ENCODE measurements around the gene FXYD3.
A peak's percentile ranks its signal among the peaks of the same experiment; 100 is the strongest.

Gene FXYD3

DNA sequence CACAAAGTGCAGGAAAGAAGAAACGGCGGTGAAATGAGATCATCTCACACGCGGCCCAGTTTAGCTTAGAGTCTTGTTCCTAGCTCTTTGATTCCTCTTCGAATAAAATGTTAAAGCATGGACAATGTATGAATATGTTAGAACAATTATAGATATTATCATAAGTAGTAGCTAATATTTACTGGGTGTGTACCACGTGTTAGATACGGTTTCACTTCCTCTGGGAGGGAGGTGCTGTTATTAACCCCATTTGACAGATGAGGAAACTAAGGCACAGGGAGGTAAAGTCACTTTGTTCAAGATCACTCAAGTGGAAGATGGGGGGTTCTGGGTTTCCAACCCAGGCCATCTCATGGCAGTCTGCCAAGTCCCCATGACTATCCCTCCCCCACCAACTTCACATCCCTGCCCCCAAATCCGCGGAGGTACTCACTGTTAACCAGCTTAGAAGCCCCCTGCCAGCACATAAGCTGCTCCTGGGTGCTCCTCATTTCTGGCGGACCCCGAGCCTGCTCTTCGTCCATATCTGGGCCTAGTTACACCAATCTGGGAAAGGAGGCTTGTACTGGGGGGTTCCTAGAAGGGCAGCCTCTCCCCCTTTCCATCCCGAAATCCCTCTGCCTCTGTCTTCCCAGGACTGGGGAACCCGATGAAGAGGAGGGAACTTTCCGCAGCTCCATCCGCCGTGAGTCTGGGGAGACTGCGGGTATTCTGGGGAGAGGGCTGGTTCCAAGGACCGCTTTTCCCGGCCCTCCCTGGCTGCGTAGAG lies 26.4 kb downstream of the FXYD3 start:
- DNase-seq: no peak

DNA sequence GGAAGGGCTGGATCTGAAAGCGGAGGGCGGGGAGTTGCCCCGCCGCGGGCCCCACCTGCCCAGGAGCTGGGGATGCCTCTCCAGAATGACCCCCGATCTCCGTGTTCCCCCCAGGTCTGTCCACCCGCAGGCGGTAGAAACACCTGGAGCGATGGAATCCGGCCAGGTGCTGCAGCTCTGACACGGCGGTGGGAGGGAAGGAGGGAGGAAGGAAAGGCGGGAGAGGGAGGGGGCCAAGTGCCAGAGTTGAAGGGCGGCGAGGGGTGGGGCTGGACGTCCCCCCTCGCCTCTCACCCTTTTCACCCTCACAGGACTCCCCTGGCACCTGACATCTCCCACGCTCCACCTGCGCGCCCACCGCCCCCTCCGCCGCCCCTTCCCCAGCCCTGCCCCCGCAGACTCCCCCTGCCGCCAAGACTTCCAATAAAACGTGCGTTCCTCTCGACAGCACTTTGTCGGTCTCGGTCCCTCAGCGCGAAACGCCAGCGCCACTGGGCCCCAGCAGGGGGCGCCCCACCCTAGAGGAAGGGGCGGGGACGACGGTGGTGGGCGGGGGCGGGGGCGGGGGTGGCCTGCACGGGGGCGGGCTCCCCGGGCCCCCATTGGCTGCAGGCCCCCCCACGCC lies 27.1 kb downstream of the FXYD3 start:
- peak overlapping the region; percentile 53 for H3K4me3 ChIP-seq (ENCODE audit: insufficient read depth, low read depth, low read length, poor library complexity, severe bottlenecking)
- DNase-seq: peak; percentile 59 to 60 (median 60)
- H3K4me1 ChIP-seq (ENCODE audit: control insufficient read depth, insufficient read depth, low read length, poor library complexity, severe bottlenecking): peaks cover 46% of the 10 kb centered on the region
- H3K36me3 ChIP-seq (ENCODE audit: control insufficient read depth, insufficient read depth, low read length): no peaks in the 10 kb centered on the region
- H3K27ac ChIP-seq (ENCODE audit: insufficient read depth, low read length, poor library complexity, severe bottlenecking): no peak overlapping the region
- H3K9me3 ChIP-seq (ENCODE audit: control insufficient read depth, low read length): no peaks in the 10 kb centered on the region
- H3K27me3 ChIP-seq (replicated peaks; ENCODE audit: control insufficient read depth, insufficient read depth, low read length, poor library complexity, severe bottlenecking): no peaks in the 10 kb centered on the region

More for the DNA sequence above, 26.4 kb downstream of the FXYD3 start:
- H3K27ac ChIP-seq (ENCODE audit: insufficient read depth, low read length, poor library complexity, severe bottlenecking): peak overlapping the region; percentile 42
- H3K27me3 ChIP-seq (replicated peaks; ENCODE audit: control insufficient read depth, insufficient read depth, low read length, poor library complexity, severe bottlenecking): no peaks in the 10 kb centered on the region
- H3K4me1 ChIP-seq (ENCODE audit: control insufficient read depth, insufficient read depth, low read length, poor library complexity, severe bottlenecking): peaks cover 46% of the 10 kb centered on the region
- H3K9me3 ChIP-seq (ENCODE audit: control insufficient read depth, low read length): no peaks in the 10 kb centered on the region
- H3K36me3 ChIP-seq (ENCODE audit: control insufficient read depth, insufficient read depth, low read length): no peaks in the 10 kb centered on the region
- peak overlapping the region; percentile 53 for H3K4me3 ChIP-seq (ENCODE audit: insufficient read depth, low read depth, low read length, poor library complexity, severe bottlenecking)

DNA sequence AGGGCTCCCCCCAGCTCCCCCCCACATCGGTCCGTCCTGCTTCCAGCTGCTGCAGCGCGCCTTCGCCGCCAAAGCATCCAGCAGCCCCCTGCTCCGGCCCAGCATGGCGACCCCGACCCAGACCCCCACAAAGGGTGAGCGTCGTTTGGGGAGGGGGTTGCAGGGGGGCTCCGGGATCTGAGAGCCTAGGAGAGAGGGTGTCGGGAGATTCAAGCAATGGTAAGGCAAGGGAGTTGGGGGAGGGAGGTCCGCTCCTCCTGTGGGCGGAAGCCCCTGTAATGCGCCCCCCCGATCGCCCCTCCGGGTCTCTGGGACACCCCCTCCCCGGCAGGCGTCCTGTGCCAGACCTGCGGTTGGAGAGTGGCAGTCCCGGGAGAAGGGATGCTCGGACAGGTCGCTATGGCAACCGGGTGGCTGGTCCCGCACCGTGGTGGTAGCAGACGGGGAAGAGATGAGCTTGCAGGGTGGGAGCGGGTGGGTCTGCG lies 27.6 kb downstream of the FXYD3 start, which contains the start of gene FXYD7:
FXYD7 (plus strand) TSS at position 25 of the 485 bp plus-strand sequence; CDS start at position 104, 79 bp downstream.
- no peaks in the 10 kb centered on the region for H3K27me3 ChIP-seq (replicated peaks; ENCODE audit: control insufficient read depth, insufficient read depth, low read length, poor library complexity, severe bottlenecking)
- H3K36me3 ChIP-seq (ENCODE audit: control insufficient read depth, insufficient read depth, low read length): no peaks in the 10 kb centered on the region
- no peaks in the 10 kb centered on the region for H3K9me3 ChIP-seq (ENCODE audit: control insufficient read depth, low read length)
- peaks cover 46% of the 10 kb centered on the region for H3K4me1 ChIP-seq (ENCODE audit: control insufficient read depth, insufficient read depth, low read length, poor library complexity, severe bottlenecking)
- H3K27ac ChIP-seq (ENCODE audit: insufficient read depth, low read length, poor library complexity, severe bottlenecking): peak within 1 kb of the TSS; percentile 42
- DNase-seq: no peak
- H3K4me3 ChIP-seq (ENCODE audit: insufficient read depth, low read depth, low read length, poor library complexity, severe bottlenecking): peak within 1 kb of the TSS; percentile 53

DNA sequence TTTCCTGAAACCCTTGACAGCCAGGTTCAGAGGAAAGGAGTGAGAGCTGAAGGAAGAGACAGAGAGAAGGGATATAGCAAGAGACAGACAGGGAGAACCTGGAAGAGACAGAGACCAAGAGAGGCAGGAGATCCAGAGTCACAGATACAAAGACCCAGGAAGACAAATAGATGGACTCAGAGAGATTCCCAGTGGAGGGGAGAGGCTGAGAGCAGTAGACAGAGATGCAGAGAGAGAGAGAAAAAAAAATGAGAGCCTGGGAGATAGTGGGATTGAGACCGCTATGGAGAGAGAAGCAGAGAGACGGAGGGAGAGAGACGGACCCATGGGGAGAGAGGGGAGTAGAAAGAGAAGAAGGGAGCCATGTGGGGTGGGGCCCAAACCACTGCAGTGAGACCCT lies 28.2 kb downstream of the FXYD3 start:
- no peak for DNase-seq
- Histone ChIP-seq H3K27me3 (replicated peaks; ENCODE audit: control insufficient read depth, insufficient read depth, low read length, poor library complexity, severe bottlenecking) (no peaks in the 10 kb centered on the region), H3K36me3 (ENCODE audit: control insufficient read depth, insufficient read depth, low read length) (no peaks in the 10 kb centered on the region), H3K27ac (ENCODE audit: insufficient read depth, low read length, poor library complexity, severe bottlenecking) (no peak overlapping the region), H3K9me3 (ENCODE audit: control insufficient read depth, low read length) (no peaks in the 10 kb centered on the region), H3K4me3 (ENCODE audit: insufficient read depth, low read depth, low read length, poor library complexity, severe bottlenecking) (no peak overlapping the region), H3K4me1 (ENCODE audit: control insufficient read depth, insufficient read depth, low read length, poor library complexity, severe bottlenecking) (peaks cover 46% of the 10 kb centered on the region)

DNA sequence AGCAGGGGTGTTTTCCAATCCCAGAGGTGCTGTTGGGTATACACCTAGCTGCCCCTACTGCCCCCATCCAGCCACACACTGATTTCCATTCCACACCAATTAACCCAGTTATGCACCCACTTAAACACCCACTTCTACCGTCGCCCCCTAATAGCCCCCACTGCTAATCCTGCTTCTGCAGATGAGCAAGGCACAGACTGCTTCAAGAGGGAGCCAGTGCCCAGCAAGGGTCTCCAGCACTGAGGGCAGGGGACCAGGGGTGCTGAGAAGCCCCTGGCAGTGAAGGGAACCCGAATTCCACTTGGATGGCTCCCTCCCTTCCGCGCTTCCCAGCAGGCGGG lies 28.6 kb downstream of the FXYD3 start:
- Histone ChIP-seq H3K4me1 (ENCODE audit: control insufficient read depth, insufficient read depth, low read length, poor library complexity, severe bottlenecking) (peaks cover 46% of the 10 kb centered on the region), H3K36me3 (ENCODE audit: control insufficient read depth, insufficient read depth, low read length) (no peaks in the 10 kb centered on the region), H3K9me3 (ENCODE audit: control insufficient read depth, low read length) (no peaks in the 10 kb centered on the region), H3K27me3 (replicated peaks; ENCODE audit: control insufficient read depth, insufficient read depth, low read length, poor library complexity, severe bottlenecking) (no peaks in the 10 kb centered on the region), H3K27ac (ENCODE audit: insufficient read depth, low read length, poor library complexity, severe bottlenecking) (no peak overlapping the region), H3K4me3 (ENCODE audit: insufficient read depth, low read depth, low read length, poor library complexity, severe bottlenecking) (no peak overlapping the region)
- DNase-seq: no peak

DNA sequence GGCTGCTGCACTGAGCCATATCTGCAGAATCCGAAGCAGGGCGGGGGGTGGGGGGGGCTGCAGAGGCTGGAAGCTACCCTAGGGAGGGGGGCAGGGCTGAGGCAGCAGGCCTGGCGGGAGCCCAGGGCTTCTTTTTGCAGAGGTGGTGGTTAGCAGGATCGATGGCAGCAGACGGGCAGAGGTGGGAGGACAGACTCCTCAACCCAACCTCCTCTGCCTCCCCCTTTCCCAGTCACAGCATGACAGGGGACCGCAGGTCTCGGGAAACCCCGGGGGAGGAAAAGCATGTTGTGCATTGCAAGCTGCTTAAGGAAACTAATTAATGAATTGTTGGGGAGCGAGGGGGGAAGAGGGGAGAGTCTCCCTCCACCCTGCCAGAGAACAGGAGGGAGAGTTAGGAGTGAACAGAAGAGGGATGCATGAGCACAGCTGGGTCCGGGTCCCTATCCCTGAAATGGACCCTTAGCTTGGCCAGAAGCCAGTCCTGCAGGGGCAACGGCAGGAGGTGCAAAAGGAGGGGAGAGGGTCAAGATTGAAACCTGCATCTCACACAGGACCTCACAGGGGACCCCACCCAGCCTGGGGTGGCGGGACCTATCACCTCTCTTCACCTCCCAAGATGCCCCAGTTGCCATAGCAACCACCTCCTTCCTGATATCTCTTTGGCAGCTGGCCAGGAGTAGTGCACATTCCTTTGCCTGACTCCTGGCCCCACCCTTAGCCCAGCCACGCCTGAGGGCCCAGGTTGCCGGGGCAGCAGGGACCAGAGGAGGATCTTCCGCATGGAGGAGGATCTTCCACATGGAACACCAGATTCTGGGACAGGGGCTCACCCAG lies 29.2 kb downstream of the FXYD3 start:
- no peak overlapping the region for H3K4me3 ChIP-seq (ENCODE audit: insufficient read depth, low read depth, low read length, poor library complexity, severe bottlenecking)
- peak in 1 of 3 donors; percentile 42 for DNase-seq
- H3K9me3 ChIP-seq (ENCODE audit: control insufficient read depth, low read length): no peaks in the 10 kb centered on the region
- H3K27me3 ChIP-seq (replicated peaks; ENCODE audit: control insufficient read depth, insufficient read depth, low read length, poor library complexity, severe bottlenecking): no peaks in the 10 kb centered on the region
- peak overlapping the region; percentile 9 for H3K27ac ChIP-seq (ENCODE audit: insufficient read depth, low read length, poor library complexity, severe bottlenecking)
- H3K36me3 ChIP-seq (ENCODE audit: control insufficient read depth, insufficient read depth, low read length): no peaks in the 10 kb centered on the region
- peaks cover 46% of the 10 kb centered on the region for H3K4me1 ChIP-seq (ENCODE audit: control insufficient read depth, insufficient read depth, low read length, poor library complexity, severe bottlenecking)

DNA sequence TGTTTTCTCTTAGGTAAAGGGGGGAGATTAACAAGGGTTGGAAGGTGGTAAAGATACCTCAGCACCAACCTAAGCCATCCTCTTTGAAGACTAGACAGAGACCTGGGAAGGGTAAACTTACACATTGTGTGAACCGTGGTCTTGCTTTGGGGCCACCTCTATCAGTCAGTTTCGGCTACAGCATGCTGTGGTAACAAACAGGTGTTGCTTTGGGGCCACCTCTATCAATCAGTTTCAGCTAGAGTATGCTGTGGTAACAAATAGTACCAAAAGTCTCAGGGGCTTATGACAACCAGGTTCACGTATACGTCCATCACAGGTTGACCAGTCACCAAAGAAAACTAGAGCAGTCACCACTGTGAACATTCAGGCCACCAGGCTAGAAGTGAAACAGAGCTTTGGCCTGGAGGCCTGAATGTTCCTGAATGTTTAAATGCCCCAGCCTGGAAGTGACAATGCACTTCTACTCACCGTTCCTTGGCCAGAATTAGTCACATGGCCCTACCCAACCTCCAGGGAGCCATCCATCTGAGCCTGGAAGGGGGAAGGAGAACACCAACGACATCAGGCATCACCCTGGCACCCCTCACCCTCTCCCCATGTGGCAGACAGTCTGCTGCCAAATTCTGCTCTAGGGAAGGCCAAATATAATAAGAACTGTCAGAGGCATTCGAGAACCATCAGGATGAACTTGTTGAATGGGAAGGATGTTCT lies 31.3 kb downstream of the FXYD3 start:
- DNase-seq: no peak
- H3K27ac ChIP-seq (ENCODE audit: insufficient read depth, low read length, poor library complexity, severe bottlenecking): no peak overlapping the region
- no peak overlapping the region for H3K4me3 ChIP-seq (ENCODE audit: insufficient read depth, low read depth, low read length, poor library complexity, severe bottlenecking)
- no peaks in the 10 kb centered on the region for H3K9me3 ChIP-seq (ENCODE audit: control insufficient read depth, low read length)
- H3K4me1 ChIP-seq (ENCODE audit: control insufficient read depth, insufficient read depth, low read length, poor library complexity, severe bottlenecking): peaks cover 33% of the 10 kb centered on the region
- no peaks in the 10 kb centered on the region for H3K27me3 ChIP-seq (replicated peaks; ENCODE audit: control insufficient read depth, insufficient read depth, low read length, poor library complexity, severe bottlenecking)
- H3K36me3 ChIP-seq (ENCODE audit: control insufficient read depth, insufficient read depth, low read length): no peaks in the 10 kb centered on the region

DNA sequence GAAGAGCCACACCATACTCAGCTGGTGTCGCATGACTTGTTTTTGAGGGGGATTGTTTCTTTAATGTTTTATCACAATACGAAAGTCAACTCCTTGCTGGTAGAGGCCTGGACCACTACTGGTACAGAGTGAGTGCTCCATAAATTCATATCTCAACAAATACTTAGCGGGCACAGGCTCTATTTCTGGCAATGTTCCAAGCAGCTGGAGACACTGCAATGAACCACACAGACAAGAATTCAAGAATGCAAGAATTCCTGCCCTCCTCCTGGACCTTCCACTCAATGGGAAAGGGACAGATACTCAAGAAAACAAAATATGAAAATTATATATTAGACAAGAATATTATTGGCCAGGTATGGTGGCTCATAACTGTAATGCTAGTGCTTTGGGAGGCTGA lies 33.8 kb downstream of the FXYD3 start:
- DNase-seq: no peak
- H3K27me3 ChIP-seq (replicated peaks; ENCODE audit: control insufficient read depth, insufficient read depth, low read length, poor library complexity, severe bottlenecking): no peaks in the 10 kb centered on the region
- H3K4me1 ChIP-seq (ENCODE audit: control insufficient read depth, insufficient read depth, low read length, poor library complexity, severe bottlenecking): peaks cover 18% of the 10 kb centered on the region
- no peaks in the 10 kb centered on the region for H3K9me3 ChIP-seq (ENCODE audit: control insufficient read depth, low read length)
- H3K4me3 ChIP-seq (ENCODE audit: insufficient read depth, low read depth, low read length, poor library complexity, severe bottlenecking): no peak overlapping the region
- H3K27ac ChIP-seq (ENCODE audit: insufficient read depth, low read length, poor library complexity, severe bottlenecking): no peak overlapping the region
- H3K36me3 ChIP-seq (ENCODE audit: control insufficient read depth, insufficient read depth, low read length): no peaks in the 10 kb centered on the region

DNA sequence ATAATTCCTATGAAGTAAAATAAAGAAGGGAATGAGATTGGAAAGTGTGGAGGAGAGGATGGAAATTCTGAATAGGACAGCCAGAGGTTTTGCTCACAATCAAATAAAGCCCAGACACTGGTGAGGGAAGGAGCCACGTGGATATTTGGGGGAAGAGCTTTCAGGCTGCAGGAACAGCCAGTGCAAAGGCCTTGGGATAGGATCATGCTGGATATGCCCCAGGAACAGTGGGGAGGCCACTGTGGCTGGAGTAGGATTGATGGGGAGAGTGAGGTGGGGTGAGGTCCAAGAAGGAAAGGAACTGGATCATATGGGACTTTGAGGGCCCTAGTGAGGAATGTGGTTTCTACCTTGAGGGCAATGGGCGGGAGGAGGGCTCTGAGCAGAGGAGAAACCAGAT lies 34.8 kb downstream of the FXYD3 start:
- H3K4me1 ChIP-seq (ENCODE audit: control insufficient read depth, insufficient read depth, low read length, poor library complexity, severe bottlenecking): peaks cover 9% of the 10 kb centered on the region
- no peaks in the 10 kb centered on the region for H3K9me3 ChIP-seq (ENCODE audit: control insufficient read depth, low read length)
- H3K27ac ChIP-seq (ENCODE audit: insufficient read depth, low read length, poor library complexity, severe bottlenecking): no peak overlapping the region
- H3K36me3 ChIP-seq (ENCODE audit: control insufficient read depth, insufficient read depth, low read length): no peaks in the 10 kb centered on the region
- no peak overlapping the region for H3K4me3 ChIP-seq (ENCODE audit: insufficient read depth, low read depth, low read length, poor library complexity, severe bottlenecking)
- H3K27me3 ChIP-seq (replicated peaks; ENCODE audit: control insufficient read depth, insufficient read depth, low read length, poor library complexity, severe bottlenecking): no peaks in the 10 kb centered on the region
- no peak for DNase-seq
